H1 (cell line): ENCODE measurements around the gene TFB1M.

Experiments
- CHD1 ChIP-seq: IDR thresholded peaks from 2 replicates; pipeline ENCODE4 v1.6.1; 2012; ENCODE audit warnings: low read depth, low read length, improper control_type of control experiment
- EZH2 ChIP-seq: fragments of 200-600 bp; sonication (generic); IDR thresholded peaks from 2 replicates; pipeline ENCODE4 v1.7.1; 2012; ENCODE audit warnings: low read depth, mild to moderate bottlenecking, moderate library complexity, low read length, inconsistent platforms; ENCODE audit not compliant: severe bottlenecking
- HDAC6 ChIP-seq: IDR thresholded peaks from one replicate; pipeline ENCODE4 v1.7.1; 2012; ENCODE audit warnings: low read depth, mild to moderate bottlenecking, inconsistent platforms, low read length, moderate library complexity
- NRF1 ChIP-seq: IDR thresholded peaks from 2 replicates; pipeline ENCODE4 v1.6.1; 2011; ENCODE audit warnings: mild to moderate bottlenecking, low read depth, low read length, improper control_type of control experiment
- POLR2A ChIP-seq, 2 experiments: IDR thresholded peaks; 1 replicate in 1 of 2; 2 replicates in 1 of 2; pipeline ENCODE4 v1.6.1; 2011; ENCODE audit warnings: low read depth in 2 of 2, low read length in 2 of 2, mild to moderate bottlenecking in 2 of 2; ENCODE audit errors: control extremely low read depth in 1 of 2
- RAD21 ChIP-seq, 2 experiments: IDR thresholded peaks in 1 of 2; conservative IDR thresholded peaks in 1 of 2; 2 replicates each; pipeline ENCODE4 v1.6.1; 2011; ENCODE audit warnings: low read depth in 2 of 2, low read length in 2 of 2, improper control_type of control experiment in 1 of 2, inconsistent platforms in 1 of 2, mild to moderate bottlenecking in 1 of 2, moderate library complexity in 1 of 2
- RFX5 ChIP-seq: IDR thresholded peaks from 2 replicates; pipeline ENCODE4 v1.6.1; 2011; ENCODE audit warnings: low read depth, low read length, improper control_type of control experiment, borderline replicate concordance
- SP1 ChIP-seq: IDR thresholded peaks from 2 replicates; pipeline ENCODE4 v1.6.1; 2011; ENCODE audit warnings: low read depth, low read length
- SRF ChIP-seq: IDR thresholded peaks from 2 replicates; pipeline ENCODE4 v1.6.1; 2011; ENCODE audit warnings: mild to moderate bottlenecking, low read depth, low read length, moderate library complexity
- TAF1 ChIP-seq: IDR thresholded peaks from 2 replicates; pipeline ENCODE4 v1.6.1; 2011; ENCODE audit warnings: mild to moderate bottlenecking, low read depth, low read length
- TEAD4 ChIP-seq: IDR thresholded peaks from 2 replicates; pipeline ENCODE4 v1.6.1; 2012; ENCODE audit warnings: low read depth, low read length, inconsistent platforms, mixed read lengths
- TF ChIP-seq, protein P1 (sequence below), 3 experiments: IDR thresholded peaks; 1 replicate in 2 of 3; 2 replicates in 1 of 3; pipeline versions ENCODE4 v1.5.1 to v1.6.1; 2011; ENCODE audit warnings: low read length in 3 of 3, mild to moderate bottlenecking in 3 of 3, inconsistent platforms in 2 of 3, low read depth in 1 of 3, moderate library complexity in 1 of 3; ENCODE audit not compliant: insufficient read depth in 1 of 3; ENCODE audit errors: control extremely low read depth in 1 of 3
- TF ChIP-seq, protein P2 (sequence below): IDR thresholded peaks from 2 replicates; pipeline ENCODE4 v1.6.1; 2011; ENCODE audit warnings: low read length, improper control_type of control experiment

DNA sequence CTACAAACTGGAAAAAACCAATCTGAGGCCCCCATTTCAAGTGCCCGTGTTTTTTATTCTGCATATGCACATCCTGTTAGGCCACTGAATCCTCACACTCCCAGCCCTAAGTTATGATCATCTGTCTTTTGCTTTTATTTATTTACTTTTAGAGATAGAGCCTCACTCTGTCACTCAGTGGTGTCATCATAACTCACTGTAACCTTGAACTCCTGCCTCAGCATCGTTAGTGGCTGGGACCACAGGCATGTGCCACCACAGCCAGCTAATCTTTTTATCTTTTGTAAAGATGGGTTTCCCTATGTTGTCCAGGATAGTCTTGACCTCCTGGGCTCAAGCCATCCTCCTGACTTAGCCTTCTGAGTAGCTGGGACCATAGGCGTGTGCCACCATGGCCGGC lies 80.1 kb downstream of the TFB1M start:
- TF ChIP-seq, protein P1, sequence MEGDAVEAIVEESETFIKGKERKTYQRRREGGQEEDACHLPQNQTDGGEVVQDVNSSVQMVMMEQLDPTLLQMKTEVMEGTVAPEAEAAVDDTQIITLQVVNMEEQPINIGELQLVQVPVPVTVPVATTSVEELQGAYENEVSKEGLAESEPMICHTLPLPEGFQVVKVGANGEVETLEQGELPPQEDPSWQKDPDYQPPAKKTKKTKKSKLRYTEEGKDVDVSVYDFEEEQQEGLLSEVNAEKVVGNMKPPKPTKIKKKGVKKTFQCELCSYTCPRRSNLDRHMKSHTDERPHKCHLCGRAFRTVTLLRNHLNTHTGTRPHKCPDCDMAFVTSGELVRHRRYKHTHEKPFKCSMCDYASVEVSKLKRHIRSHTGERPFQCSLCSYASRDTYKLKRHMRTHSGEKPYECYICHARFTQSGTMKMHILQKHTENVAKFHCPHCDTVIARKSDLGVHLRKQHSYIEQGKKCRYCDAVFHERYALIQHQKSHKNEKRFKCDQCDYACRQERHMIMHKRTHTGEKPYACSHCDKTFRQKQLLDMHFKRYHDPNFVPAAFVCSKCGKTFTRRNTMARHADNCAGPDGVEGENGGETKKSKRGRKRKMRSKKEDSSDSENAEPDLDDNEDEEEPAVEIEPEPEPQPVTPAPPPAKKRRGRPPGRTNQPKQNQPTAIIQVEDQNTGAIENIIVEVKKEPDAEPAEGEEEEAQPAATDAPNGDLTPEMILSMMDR (IDR thresholded peaks at IDR 0.05; ENCODE audit: control extremely low read depth in 1 of 3, insufficient read depth in 1 of 3, low read depth in 1 of 3, low read length in 3 of 3) = no peak
- TF ChIP-seq EZH2 (no peak), POLR2A (IDR thresholded peaks at IDR 0.05; ENCODE audit: control extremely low read depth in 1 of 2, low read depth in 2 of 2, low read length in 2 of 2) (no peak), RFX5 (no peak), HDAC6 (no peak), RAD21 (IDR thresholded peaks at IDR 0.05 in 1 of 2, conservative IDR thresholded peaks at IDR 0.05 in 1 of 2; ENCODE audit: low read depth in 2 of 2, low read length in 2 of 2) (no peak), NRF1 (no peak), SP1 (no peak), SRF (no peak), CHD1 (no peak), TAF1 (no peak), TEAD4 (no peak)
- TF ChIP-seq, protein P2, sequence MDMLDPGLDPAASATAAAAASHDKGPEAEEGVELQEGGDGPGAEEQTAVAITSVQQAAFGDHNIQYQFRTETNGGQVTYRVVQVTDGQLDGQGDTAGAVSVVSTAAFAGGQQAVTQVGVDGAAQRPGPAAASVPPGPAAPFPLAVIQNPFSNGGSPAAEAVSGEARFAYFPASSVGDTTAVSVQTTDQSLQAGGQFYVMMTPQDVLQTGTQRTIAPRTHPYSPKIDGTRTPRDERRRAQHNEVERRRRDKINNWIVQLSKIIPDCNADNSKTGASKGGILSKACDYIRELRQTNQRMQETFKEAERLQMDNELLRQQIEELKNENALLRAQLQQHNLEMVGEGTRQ = no peak
